Activated naive CD8-positive, alpha-beta T cell treated with anti-CD3 and anti-CD28 coated beads, Interleukin-2, amount 50 U/mL, for 24 hours (primary cell): ENCODE data around the gene SEPTIN5.
A peak's percentile ranks its signal among the peaks of the same experiment; 100 is the strongest.

Experiments used
- ATAC-seq: fragments of 150-1000 bp; cut with Tn5 transposase; one replicate; pipeline ENCODE4 v1.10.0; 2021
- DNase-seq: peaks from one replicate; pipeline ENCODE4 v3.0.0; 2021
- H3K27ac Mint-ChIP-seq: one replicate; pipeline ENCODE4 v1.8.0; 2021; ENCODE audit warnings: mild to moderate bottlenecking, mixed read lengths
- H3K27me3 Mint-ChIP-seq: one replicate; pipeline ENCODE4 v1.8.0; 2021; ENCODE audit warnings: mixed read lengths
- H3K36me3 Mint-ChIP-seq: one replicate; pipeline ENCODE4 v1.8.0; 2021; ENCODE audit warnings: low read depth, mixed read lengths
- H3K4me1 Mint-ChIP-seq: one replicate; pipeline ENCODE4 v1.8.0; 2021; ENCODE audit warnings: mixed read lengths
- H3K4me3 Mint-ChIP-seq: one replicate; pipeline ENCODE4 v1.8.0; 2021; ENCODE audit warnings: mild to moderate bottlenecking, moderate library complexity, mixed read lengths
- H3K9me3 Mint-ChIP-seq: one replicate; pipeline ENCODE4 v1.8.0; 2021; ENCODE audit warnings: mixed read lengths

SEPTIN5 gene

DNA sequence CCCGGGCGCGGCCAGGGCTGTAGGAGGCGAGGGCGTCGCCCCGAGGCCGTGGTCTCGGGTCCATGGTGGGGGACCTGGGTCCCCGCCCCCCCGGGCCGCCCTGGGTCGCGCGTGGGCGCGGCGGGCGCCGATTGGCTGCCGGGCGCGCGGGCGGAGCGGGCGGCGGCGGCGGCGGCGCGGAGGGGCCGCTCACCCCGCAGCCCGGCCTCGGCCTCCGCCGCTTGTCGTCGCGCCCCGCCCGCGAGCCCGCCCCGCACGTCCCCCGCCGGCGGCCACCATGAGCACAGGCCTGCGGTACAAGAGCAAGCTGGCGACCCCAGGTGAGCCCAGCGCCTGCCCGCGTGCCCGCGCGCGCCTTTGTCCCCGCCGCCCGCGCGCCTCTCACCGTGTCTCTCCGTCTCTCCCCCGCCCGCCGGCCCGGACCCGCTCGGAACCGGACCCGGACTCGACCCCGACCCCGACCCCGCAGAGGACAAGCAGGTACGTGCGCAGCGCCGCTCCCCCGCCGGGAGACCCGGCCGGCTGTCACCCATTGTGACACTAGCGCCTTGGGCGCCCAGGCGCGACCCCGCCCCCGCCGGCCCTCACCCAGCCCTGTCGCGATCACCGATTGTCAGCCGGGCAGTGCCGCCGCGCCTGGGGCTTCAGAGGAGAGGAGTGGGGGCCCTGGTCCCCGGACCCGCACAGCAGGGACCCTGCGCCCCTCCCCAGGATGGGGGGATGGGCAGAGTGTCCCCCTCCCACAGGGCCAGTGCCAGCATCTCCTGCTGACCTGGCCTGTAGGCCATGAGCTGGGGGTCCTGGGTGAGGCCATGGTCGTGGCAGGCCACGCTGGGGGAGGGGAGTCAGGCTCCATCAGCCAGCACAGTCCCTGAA lies at the start of gene SEPTIN5:
Gene SEPTIN5 (plus strand): TSS at position 192 of the 876 bp plus-strand sequence. CDS start 86 bp downstream, at position 278.
- Mint-ChIP-seq H3K36me3 (no peaks in the 10 kb centered on the region), H3K4me3 (peak within 1 kb of the TSS; percentile 48), H3K27ac (no peak within 1 kb of the TSS), H3K4me1 (peaks cover 12% of the 10 kb centered on the region), H3K27me3 (peaks cover 32% of the 10 kb centered on the region), H3K9me3 (no peaks in the 10 kb centered on the region)
- ATAC-seq (no peak), DNase-seq (no peak)

DNA sequence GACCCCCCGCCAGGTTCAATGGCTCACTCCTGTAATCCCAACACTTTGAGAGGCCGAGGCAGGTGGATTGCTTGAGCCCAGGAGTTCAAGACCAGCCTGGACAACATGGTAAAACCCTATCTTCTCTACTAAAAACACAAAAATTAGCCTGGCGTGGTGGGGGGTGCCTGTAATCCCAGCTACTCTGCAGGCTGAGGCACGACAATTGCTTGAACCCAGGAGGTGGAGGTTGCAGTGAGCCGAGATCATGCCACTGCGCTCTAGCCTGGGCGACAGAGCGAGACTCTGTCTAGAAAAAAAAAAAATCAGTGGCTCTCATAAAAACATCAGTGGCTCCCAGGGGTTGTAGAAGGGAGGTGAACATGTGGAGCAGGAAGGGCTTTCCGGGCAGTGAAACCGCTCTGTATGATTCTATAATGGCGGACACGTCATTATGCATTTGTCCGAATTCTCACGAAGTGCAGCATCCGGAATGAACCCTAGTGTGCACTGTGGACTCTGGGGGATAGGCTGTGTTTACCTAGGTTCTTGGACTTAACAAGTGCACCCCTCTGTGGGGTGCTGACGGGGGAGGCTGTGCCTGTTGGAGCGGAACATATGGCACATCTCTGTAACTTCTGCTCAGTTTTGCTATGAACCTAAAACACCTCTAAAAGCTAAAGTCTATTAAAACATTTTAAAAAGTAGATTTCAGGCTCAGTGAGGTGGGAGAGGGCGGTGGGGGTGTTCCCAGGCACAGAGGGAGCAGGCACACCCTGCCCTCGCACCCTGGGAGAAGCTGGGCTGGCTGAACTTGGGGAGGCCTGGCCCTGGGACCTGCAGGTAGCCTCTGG lies 49.1 kb upstream of the SEPTIN5 start:
- Mint-ChIP-seq H3K27ac (no peak overlapping the region), H3K36me3 (no peaks in the 10 kb centered on the region), H3K27me3 (peaks cover 4% of the 10 kb centered on the region), H3K9me3 (no peaks in the 10 kb centered on the region), H3K4me3 (no peak overlapping the region), H3K4me1 (no peaks in the 10 kb centered on the region)
- DNase-seq (no peak), ATAC-seq (no peak)

- Mint-ChIP-seq H3K4me3 (no peak overlapping the region), H3K27ac (no peak overlapping the region), H3K4me1 (no peaks in the 10 kb centered on the region), H3K36me3 (no peaks in the 10 kb centered on the region), H3K27me3 (peaks cover 4% of the 10 kb centered on the region), H3K9me3 (no peaks in the 10 kb centered on the region)
- ATAC-seq (no peak), DNase-seq (no peak)
Observed at GRCh38 chr22:19665784-19666672, 48.3 kb upstream of the SEPTIN5 start.

DNA sequence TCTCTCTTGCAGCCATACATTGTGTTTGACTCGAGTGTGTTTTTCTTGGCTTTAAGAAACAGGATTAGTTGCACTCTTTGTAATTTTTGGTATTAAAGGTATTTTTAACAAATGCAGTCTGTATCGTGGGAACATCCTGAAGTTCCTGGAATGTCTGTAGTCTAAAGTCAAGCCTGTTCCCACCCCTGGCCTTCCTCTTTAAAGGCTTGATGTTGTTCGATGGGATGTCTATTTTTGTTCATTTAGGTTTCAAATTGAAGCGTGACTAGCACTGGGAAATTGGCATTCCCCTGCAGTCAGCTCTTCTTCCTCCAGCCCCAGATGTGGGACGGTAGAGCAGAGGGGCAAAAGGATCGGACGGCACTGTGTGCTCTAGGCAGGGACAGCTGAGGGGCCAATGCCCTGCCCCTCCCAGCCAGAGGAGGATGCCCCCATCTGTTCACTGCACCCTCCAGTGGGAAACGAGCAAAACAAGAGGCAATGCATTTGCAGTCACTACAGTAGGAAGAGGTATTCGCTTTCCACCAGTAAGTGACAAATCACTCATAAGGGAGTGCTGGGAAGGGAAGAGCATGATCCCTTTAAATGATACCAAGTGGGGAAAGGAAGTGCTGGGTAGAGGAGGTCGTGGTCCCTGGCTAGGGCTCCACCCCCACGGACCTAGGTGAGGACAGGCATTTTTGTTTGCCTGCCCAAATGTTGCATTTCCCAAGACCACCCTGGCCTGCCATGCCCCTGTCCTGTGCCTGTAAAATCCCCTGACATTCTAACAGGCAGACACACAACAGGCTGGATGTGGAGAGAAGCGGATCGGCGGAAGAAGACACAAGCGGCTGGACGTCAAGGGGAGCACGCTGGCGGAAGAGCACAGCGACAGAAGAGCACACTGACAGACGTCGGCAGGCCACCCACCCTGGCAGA lies 47.4 kb upstream of the SEPTIN5 start:
- H3K27ac Mint-ChIP-seq = no peak overlapping the region
- H3K4me3 Mint-ChIP-seq = no peak overlapping the region
- H3K4me1 Mint-ChIP-seq = no peaks in the 10 kb centered on the region
- ATAC-seq (no peak), DNase-seq (no peak)
- H3K27me3 Mint-ChIP-seq = peaks cover 4% of the 10 kb centered on the region
- no peaks in the 10 kb centered on the region for H3K36me3 Mint-ChIP-seq
- no peaks in the 10 kb centered on the region for H3K9me3 Mint-ChIP-seq

- Mint-ChIP-seq H3K9me3 (no peaks in the 10 kb centered on the region), H3K4me3 (no peak overlapping the region), H3K4me1 (no peaks in the 10 kb centered on the region), H3K36me3 (no peaks in the 10 kb centered on the region), H3K27me3 (peaks cover 4% of the 10 kb centered on the region), H3K27ac (no peak overlapping the region)
- no peak for DNase-seq
- ATAC-seq = no peak
Observed at GRCh38 chr22:19667872-19668740, 46.2 kb upstream of the SEPTIN5 start.

DNA sequence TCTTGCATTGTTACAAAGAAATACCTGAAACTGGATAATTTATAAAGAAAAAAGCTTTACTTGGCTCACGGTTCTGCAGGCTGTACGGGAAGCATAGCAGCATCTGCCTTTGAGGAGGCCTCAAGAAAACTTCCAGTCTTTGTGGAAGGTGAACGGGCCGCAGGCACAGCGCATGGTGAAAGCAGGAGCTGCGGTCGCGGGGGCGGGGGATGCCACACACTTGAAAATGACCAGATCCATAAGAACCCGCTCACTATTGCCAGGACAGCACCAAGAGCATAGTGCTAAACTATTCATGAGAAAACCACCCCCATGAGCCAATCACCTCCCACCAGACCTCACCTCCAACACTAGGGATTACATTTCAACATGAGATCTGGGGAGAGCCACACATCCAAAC lies 45.6 kb upstream of the SEPTIN5 start:
- no peak for DNase-seq
- no peak for ATAC-seq
- no peaks in the 10 kb centered on the region for H3K9me3 Mint-ChIP-seq
- no peaks in the 10 kb centered on the region for H3K36me3 Mint-ChIP-seq
- no peak overlapping the region for H3K27ac Mint-ChIP-seq
- H3K4me3 Mint-ChIP-seq = no peak overlapping the region
- no peaks in the 10 kb centered on the region for H3K4me1 Mint-ChIP-seq
- H3K27me3 Mint-ChIP-seq = peaks cover 3% of the 10 kb centered on the region

- no peaks in the 10 kb centered on the region for H3K4me1 Mint-ChIP-seq
- H3K4me3 Mint-ChIP-seq = no peak overlapping the region
- no peak for ATAC-seq
- H3K9me3 Mint-ChIP-seq = no peaks in the 10 kb centered on the region
- no peak for DNase-seq
- H3K36me3 Mint-ChIP-seq = no peaks in the 10 kb centered on the region
- peaks cover 6% of the 10 kb centered on the region for H3K27me3 Mint-ChIP-seq
- no peak overlapping the region for H3K27ac Mint-ChIP-seq
Observed at GRCh38 chr22:19669570-19669969, 44.7 kb upstream of the SEPTIN5 start.

GRCh38 chr22:19671316-19671715 lies 43.0 kb upstream of the SEPTIN5 start:
- ATAC-seq (no peak), DNase-seq (no peak)
- Mint-ChIP-seq H3K4me3 (no peak overlapping the region), H3K4me1 (no peaks in the 10 kb centered on the region), H3K9me3 (no peaks in the 10 kb centered on the region), H3K36me3 (no peaks in the 10 kb centered on the region), H3K27ac (no peak overlapping the region), H3K27me3 (peaks cover 5% of the 10 kb centered on the region)

- DNase-seq (no peak), ATAC-seq (no peak)
- Mint-ChIP-seq H3K4me1 (no peaks in the 10 kb centered on the region), H3K27ac (no peak overlapping the region), H3K9me3 (no peaks in the 10 kb centered on the region), H3K27me3 (peaks cover 5% of the 10 kb centered on the region), H3K36me3 (no peaks in the 10 kb centered on the region), H3K4me3 (no peak overlapping the region)
Observed at GRCh38 chr22:19672054-19672776, 42.1 kb upstream of the SEPTIN5 start.

DNA sequence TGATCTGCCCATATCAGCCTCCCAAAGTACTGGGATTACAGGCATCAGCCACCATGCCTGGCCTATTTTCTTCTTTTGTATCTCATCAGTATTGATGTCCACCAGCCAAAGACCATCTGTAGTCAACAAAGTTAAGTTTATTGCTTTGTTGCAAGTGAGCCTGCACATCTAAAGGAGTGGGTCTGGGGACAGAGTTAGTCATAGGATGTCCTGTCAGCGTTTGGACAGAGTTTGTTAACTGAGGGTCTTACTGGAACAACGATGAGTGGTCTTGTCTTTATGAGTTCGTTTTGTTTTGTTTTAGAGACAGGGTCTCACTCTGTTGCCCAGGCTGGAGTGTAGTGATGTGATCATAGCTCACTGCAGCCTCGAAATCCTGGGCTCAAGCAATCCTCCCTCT lies 40.6 kb upstream of the SEPTIN5 start:
- H3K4me3 Mint-ChIP-seq = no peak overlapping the region
- H3K4me1 Mint-ChIP-seq = no peaks in the 10 kb centered on the region
- ATAC-seq (no peak), DNase-seq (no peak)
- H3K27ac Mint-ChIP-seq = no peak overlapping the region
- H3K9me3 Mint-ChIP-seq = no peaks in the 10 kb centered on the region
- peaks cover 5% of the 10 kb centered on the region for H3K27me3 Mint-ChIP-seq
- no peaks in the 10 kb centered on the region for H3K36me3 Mint-ChIP-seq

GRCh38 chr22:19674129-19674928 lies 40.0 kb upstream of the SEPTIN5 start:
- H3K27me3 Mint-ChIP-seq = peaks cover 5% of the 10 kb centered on the region
- no peak overlapping the region for H3K27ac Mint-ChIP-seq
- no peaks in the 10 kb centered on the region for H3K4me1 Mint-ChIP-seq
- no peaks in the 10 kb centered on the region for H3K36me3 Mint-ChIP-seq
- no peak for ATAC-seq
- no peak for DNase-seq
- H3K9me3 Mint-ChIP-seq = no peaks in the 10 kb centered on the region
- H3K4me3 Mint-ChIP-seq = no peak overlapping the region

- Mint-ChIP-seq H3K4me1 (no peaks in the 10 kb centered on the region), H3K9me3 (no peaks in the 10 kb centered on the region), H3K36me3 (no peaks in the 10 kb centered on the region), H3K27me3 (peaks cover 5% of the 10 kb centered on the region), H3K4me3 (no peak overlapping the region), H3K27ac (no peak overlapping the region)
- DNase-seq (no peak), ATAC-seq (no peak)
Observed at GRCh38 chr22:19674929-19675253, 39.4 kb upstream of the SEPTIN5 start.
